NCI-H187 (cell line): ENCODE results near the gene MSRB3.

ENCODE experiments used
- DNase-seq, 2 experiments: peaks; one replicate each; lab custom pipeline; 2025; lab: John Stamatoyannopoulos, UW

MSRB3 gene

DNA sequence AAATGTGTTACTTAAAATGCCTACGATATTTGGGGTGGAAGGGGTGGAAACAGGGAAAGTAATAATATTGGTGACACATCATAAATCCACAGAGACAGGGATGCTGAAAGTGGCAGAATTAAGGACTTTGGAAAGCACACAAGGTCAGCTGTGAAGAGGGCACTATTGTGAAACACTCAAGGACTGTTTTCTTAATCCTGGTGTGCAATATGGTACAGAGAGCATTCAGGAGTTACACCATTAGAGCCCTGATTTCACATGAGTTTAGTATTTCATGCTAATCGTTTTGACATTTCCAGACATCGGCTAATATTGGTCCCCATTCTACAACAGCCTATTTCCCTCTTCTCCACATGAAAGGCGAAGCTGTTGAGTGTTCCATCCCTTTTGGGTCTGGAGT, 219.2 kb downstream of the MSRB3 start:
- DNase-seq, result no peak

DNA sequence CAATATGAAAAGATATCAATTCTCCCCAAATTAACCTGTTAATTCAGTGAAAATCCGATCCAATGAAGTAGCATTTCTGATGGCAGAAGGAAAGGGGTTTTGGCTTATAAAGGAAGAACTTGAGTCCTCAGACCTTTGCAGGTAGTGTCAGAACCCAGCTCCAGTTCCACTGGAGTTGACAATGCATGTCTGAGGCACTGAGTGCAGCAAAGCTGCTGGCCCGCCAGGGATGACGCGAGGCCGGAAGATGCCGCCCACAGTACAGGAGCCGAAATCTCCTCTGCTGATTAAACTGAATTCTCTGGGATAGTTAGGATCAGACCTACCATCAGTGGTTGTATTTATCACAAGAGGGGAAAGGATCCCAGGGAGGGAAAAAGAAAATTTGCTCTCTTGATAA, 220.7 kb downstream of the MSRB3 start:
- no peak for DNase-seq

DNA sequence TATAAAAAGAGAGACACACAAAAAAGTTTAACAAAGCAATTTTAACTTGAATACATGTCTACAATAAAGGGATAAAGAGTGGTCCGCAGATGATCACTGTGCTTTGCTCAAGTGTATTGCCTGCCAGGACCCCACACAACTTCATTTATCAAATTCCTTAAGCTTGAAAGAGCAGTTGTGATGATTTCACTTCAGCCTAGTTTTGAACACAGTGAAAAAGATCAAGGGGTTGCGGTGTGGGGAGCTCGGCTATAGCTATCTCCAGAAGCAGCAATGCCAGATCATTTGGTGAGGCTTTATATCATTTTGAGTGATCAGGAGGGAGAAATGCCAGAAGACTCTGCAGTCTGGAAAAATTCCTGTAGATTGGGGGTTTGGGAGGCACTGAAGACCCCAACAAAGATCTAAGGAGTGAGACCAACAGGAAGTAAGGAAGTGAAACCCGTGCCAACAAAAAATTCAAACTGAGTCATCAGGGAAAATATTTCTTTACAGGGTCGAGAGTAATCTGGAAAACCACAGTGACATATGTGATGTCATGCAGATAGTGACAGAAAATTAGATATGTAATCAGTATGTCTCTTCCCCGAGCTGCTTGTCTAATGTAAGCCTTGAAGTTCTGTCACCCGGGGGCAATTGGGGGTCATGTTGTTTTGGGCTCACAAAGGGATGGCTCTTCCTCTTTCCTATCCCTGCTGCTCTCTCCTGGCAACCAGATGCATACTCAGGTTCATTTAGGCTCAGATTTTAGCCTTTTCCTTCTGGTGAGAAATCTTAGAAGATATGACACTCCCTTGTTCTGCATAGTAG, 221.8 kb downstream of the MSRB3 start:
- DNase-seq, result no peak

DNA sequence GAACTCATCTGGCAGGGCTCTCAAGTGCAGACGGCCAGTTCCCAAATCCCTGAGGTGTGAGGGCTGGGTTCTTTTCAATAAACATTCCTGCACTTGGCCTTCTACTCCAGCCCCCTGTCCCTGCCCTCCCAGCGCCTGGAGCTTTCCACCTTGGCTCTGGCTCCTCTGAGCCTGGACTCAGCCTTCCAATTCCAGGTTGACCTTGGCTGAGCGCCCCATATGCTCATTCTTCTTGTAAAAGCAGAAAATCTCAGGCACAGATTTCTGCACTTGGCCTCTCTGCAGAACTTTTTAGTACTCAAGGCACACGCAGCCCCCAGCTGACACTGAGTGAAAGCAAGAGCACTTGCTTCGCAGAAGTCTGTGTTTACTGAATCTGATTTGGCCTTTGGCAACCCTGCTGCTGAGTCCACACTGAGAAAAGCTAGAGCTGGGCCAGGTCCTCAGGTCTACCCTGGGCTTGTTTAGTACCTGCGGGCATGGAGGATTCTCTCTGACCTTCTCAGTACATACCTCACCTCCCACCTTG, 222.7 kb downstream of the MSRB3 start:
- no peak for DNase-seq

DNA sequence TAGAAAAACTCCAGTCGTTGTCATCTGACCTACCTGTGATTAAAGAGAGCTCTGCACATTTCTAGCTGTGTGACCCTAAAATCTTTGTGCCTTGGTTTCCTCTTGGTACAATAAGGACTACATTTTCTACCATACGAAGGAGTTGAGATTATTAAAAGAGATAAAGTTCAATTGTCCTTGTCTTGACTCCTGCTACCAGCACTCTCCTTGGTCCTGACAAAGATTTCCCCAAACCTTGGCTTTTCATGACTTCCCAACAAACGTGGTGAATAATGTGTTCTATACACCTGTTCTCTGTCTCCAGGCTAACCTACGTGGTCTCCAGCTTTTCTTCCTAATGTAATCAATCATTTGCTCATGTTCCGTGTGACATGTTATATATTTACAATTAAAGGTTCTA, 223.5 kb downstream of the MSRB3 start:
- DNase-seq, result no peak

DNA sequence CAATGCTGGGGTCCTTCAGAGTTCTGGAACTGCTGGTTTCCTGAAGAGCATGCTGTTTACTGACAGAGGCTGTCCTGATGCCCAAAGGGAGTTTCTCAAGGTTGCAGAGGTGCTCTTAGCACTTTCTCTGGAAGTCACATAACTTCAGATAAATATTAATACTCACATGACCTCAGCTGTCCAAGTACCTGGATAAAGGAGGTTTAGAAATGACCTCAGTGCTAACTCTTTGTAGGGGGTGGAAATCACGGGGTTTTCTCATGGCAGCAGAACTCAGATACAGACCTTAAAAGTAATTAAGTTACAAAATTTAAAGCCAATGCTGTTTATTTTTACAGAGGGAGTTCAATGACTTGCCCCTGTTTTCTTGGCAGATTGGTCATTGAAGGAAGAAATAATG, 225.9 kb downstream of the MSRB3 start:
- no peak for DNase-seq

DNA sequence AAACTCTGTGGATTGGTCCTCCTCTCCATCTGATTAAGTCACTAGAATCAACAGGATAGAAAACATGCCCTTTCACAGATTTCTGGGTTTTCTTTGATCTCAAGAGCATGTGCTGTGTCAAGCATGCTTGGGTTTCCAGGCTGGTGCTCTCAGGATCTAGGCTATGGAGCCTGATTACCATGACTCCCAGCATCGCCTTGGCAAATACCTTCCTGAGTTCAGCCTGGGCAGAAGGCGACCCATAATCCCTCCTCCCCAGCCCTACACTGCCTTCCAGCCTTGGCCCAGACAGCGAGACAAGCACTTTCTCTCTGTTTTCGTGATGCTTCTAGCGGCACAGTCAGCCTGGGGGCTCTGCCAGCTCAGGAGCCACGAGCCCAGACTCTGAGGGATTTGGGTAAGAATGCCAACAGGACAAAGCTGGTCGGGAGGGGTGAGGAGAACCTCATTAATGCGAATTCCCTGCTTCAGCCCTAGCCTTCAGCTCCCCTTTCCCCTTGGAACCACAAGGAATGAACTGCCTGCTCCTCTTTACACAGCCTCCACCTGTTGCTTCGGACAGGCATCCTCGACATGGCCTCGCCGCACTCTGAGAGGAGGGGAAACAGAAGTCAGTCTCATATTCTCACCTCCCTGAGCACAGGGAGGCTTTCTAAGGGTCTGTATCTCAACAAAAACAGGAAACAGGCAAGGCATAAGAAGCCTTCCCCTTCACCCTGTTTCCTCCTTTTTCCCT, 227.1 kb downstream of the MSRB3 start:
- no peak for DNase-seq

DNA sequence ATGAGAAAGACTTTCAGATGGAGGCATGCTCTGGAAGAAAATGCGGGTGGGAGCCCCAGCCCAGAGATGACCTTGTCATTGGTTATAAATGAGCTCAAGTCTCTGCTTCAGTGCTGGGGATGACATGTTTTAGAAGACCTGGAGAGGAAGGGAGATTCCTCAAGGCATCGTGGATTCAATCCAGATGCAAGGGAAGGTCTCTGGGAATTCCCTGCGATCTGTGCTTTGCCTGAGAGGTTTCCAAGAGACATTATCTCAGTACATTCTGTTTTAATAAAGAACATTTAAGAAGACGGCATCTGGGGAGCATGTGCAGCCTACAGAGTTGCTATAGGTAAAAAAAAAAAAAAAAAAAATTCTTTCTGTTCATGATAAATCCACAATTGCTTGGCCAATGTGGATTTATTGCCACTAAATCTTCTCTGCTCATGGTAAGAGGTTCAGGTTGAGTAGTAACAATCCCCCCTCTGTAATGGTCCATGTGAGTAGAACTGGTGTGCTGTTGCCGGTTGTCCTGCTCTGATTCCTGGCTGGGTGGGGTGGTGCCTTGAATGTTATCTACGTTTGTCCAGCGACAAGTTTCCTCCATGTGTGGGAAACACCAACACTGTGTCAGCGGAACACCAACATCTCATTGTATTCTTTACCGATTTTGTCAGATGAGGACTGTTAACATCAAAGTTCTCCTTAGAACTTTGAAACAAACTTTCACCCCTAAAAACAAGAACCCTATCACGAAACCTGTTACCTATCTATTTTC, 230.0 kb downstream of the MSRB3 start:
- no peak for DNase-seq

DNA sequence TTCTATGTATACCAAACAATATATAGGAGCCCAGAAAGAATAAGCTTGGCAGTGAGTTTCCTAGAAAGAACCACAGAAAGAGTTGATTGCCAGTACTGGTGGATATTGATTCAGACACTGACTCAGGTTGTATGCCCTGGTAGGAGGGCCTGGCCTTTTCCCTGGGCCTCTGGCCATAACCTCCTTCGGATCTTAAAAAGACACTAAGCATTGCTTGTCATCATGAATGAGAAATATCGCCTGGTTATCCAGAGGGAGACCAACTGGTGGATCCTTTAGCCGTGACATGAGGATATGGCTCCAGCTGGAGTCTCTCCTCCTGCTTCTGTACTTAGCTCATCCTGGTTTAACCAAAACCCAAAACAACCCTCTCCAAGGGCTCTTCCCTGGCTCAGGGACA, 231.5 kb downstream of the MSRB3 start:
- no peak for DNase-seq

DNA sequence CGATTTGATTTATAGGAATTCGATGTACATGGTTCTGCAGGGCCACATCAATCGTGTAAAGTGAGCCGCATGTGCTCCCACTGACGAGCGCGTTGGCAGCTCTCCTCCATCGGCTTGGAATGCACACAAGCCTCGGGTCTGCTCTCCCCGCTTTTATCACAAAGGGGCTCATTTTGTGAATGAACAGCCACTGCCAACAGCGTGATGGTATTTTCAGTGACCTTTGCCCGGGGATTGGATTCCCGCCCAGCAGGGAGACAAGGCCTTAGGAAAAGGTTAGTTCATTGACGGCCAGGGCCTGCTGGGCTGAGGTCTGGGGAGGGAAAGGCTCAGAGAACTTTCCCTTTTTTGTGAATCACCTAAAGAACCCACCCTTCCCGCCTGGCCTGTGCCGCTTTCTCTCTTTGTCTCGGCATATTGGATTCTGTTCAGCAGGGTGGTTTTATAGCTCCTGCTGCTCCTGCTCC, 232.1 kb downstream of the MSRB3 start:
- no peak for DNase-seq

DNA sequence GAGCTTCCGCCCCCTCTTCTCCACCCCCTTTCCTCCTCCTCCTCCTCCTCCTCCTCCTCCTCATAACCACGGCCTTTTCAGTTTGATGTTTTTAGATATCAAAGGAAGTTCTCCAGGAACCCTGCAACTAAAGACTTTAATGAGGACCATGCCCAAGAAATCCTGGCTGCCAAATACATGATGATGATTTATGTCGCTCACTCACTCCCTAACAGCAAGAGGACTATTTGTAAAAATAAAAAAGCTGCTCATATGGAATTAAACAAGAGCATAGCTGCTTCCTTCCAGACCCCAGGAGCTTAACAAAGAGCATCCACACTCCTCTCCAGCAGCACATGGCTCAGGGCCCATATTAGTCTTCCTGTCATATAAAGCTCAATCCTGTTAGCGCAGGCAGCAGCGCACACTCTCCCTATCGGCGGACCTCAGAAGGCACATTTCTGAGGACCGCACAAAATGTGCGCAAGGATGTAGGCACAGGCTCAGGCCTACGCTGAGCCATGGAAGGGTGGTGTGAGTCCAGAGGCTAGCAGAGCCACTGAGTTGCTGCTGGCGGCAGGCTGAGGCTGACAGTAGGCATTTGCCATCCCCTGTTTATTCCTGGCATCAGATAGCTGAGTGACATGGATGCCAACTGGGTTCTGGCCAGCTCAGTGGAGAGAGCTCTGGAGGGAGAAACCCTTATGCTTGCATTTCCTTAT, 232.8 kb downstream of the MSRB3 start:
- DNase-seq, result no peak

DNA sequence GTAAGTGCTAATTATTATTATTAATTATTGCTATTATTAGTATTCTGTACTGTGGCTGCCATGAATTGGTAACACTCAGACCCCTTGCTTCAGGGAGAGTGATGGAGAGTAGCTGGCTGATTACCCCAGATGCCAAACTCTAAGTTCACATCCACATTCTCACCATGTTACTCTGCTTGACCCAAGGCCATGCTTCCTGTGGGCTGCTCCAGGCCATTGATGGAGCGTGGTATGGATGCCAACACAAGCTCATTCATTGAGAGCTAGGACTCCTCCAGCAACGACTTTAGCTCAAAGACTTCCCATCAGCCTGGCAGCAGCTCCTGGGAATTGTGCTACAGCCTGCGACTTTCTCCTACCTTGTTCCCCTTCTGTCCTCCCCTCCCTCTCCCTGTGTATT, 233.4 kb downstream of the MSRB3 start:
- no peak for DNase-seq
